GM18858 (cell line): ENCODE results near the gene PATL2.
"Not testable (repeated sequence)": the region's sequence is repeated elsewhere in the genome, so short reads cannot be mapped to it uniquely, and the experiment has no call there.

Source experiments
- ATAC-seq: cut with Tn5 transposase; IDR thresholded peaks from one replicate; pipeline ENCODE4 v1.9.1; 2021; ENCODE audit not compliant: unreplicated experiment

Gene PATL2

DNA sequence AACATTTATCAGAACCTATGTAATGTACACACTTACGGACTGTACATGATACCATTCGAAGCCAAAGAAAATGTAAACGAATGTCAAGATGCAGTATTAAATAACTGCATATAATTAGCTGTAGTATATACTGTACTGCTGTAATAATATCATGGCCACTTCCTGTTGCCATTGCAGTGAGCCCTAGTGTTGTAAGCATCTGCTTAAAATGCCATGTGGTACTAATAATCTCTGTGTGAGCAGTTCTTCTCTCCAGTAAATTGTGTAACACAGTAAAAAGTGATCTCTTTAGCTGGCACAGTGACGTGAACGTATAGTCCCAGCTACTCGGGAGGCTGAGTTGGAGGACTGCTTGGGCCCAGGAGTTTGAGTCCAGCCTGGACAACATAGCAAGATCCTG is 56.3 kb downstream of the PATL2 start:
- no peak for ATAC-seq

DNA sequence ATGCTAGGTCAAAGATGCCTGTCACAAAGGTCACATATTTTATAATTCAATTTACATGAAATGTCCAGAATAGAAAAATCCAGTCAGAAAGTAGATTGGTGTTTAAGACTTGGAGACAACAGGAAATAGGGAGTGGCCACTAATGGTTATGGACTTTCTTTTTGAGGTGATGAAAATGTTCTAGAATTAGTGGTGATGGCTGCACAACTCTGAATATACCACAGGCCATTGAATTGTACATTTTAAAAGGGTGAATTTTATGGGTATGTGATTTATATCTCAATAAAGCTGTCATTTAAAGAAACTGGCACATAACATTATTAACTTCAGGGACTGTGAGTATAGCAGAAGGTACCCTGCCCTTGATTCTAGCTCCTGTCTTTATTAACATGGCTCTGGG is 63.5 kb downstream of the PATL2 start:
- no peak for ATAC-seq

DNA sequence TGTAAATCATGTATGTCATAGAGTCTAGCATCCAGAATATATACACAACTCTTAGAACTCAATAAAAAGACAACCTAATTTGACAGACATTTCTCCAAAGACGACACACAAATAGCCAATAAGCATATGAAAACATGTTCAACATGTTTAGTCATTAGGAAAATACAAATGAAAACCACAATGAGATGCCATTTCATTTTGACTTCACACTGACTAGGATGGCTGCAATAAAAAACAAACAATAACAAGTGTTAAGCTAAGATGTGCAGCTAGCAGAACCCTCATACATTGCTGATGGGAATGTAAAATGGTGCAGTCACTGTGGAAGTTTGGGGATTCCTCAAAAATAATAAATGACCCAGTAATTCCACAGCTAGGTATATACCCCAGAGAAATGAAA is 64.1 kb downstream of the PATL2 start:
- no peak for ATAC-seq

DNA sequence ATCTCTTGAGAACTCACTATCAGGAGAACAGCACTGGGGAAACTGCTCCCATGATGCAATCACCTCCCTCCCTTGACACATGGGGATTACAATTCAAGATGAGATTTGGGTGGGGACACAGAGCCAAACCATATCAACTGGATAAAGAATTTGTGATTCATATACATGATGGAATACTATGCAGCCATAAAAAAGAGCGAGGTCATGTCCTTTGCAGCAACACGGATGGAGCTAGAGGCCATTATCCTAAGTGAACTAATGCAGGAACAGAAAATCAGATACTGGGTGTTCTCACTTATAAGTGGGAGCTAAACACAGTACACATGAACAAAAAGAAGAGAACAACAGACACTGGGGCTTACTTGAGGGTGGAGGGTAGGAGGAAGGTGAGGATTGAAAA is 64.7 kb downstream of the PATL2 start:
- no peak for ATAC-seq

DNA sequence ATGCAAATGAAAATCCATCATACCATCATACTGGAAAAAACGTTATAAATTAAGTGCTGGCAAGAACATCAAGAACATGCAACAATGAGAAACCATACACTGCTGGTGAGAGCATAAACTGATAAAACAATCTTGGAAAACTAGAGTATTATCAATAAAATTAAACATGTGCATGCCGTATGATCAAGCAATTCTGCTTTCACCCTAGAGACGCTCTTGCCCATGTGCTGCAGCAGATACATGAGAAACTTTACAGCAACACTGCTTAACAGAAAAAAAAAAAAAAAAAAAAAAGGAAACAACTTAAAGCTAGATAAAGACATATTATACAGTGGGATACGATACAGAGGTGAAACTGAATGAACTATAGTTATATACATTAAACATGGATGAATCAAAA is 69.5 kb downstream of the PATL2 start:
- no peak for ATAC-seq

DNA sequence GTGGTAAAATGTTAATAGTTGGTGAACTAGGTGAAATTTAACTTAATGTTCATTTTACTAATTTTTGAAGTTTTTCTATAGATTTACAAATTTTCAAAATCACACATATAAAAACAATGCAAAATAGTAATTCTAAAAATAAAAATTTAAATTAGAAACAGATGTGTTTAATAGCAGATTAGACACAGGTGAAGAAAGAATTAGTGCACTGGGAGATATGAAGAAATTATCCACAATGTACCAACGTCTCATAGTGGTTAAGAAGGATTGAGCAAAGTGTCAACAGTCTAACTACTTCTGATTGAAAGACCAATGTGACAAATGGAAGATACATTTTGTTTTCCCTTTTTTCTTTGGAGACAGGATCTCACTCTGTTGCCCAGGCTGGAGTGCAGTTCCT is 74.1 kb downstream of the PATL2 start:
- no peak for ATAC-seq

DNA sequence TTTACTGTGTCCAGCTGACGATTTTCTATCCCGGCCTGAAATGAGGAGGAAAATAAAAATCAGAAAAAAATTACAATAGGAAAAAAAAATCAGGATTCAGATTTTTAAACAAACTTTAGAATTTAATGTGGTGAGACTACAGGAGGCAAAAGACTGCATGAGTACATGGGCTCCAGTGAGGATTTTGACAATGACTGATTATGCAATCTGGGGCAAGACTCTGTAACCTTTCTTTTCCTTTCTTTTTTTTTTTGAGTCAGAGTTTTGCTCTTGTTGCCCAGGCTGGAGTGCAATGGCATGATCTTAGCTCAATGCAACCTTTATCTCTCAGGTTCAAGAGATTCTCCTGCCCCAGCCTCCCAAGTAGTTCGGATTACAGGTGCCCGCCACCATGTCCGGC is 77.5 kb downstream of the PATL2 start:
- ATAC-seq = no peak

DNA sequence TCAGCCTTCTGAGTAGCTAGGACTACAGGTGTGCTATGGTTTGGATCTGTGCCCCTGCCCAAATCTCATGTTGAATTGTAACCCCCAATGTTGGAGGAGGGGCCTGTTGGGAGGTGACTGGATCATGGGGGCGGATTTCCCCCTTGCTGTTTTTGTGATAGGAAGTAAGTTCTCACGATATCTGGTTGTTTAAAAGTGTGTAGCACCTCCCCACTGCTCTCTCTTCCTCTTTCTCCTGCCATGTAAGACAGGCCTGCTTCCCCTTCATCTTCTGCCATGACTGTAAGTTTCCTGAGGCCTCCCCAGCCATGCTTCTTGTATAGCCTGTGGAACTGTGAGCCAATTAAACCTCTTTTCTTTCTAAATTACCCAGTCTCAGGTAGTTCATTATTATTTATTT is 85.8 kb downstream of the PATL2 start:
- not testable (repeated sequence) for ATAC-seq

DNA sequence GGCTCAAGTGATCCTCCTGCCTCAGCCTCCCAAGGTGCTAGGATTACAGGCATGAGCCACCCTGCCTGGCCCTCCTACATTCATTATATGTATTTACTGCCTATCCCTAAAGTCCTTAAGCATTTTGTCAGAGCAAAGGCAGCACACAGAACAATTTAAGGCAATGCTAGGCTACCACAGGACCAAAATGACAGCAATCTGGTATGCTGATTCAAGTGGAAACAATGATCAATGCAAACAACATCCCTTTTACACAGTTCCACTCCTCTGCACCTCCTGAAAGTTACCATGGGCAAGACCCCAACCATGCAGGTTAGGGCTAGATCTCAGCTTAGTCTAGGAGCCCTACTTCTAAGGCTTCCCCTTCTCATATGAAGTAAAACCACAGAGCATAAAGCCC is 87.9 kb downstream of the PATL2 start:
- ATAC-seq = no peak

DNA sequence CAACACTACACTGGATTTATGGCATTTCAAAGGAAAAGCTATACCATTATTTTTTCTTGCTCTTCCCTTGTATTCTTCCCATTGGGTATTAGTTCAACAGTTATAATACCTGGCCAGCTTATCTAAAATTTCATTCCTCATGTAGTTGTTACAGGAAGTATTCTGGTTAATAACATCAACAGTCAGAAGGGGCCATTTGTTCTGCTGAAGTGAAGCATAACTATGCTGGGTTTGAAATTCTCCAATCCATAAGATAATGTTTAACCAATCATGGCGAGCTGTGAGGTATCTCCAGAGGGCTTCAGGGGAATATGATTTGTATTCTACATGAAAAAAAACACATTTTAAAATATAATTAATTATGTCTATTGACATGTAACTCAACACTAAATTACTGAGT is 91.0 kb downstream of the PATL2 start:
- ATAC-seq = no peak

DNA sequence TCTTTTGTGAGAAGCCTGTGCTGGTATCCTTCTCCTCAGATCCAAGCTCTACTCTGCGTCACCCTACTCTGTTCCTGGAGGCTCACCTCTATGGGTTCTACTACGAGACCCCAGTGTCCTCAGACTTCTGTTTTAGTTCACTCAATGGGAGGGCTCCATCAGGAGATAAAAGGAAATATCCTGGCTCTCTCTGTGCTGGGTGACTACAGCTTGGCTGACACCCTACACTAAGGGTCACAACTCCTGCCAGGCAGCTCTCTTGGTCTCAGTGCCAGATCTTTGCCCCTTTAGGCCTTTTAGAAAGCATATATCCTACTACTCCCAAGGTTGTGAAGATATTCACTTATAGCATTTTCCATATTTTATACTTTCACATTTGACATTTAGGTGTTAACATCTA is 94.1 kb downstream of the PATL2 start:
- ATAC-seq = no peak
